ENCODE data around the gene CD151. TPM values are rescaled to one million over a fixed set of nuclear protein-coding genes. Genes with fewer than 3 reads are reported as not detected.

CD151 gene
- total RNA-seq, 4 donors from 2014 or later, result 87.6 to 118 (median 94.0) TPM

GRCh38 chr11:788009-788640, 44.6 kb upstream of the CD151 start:
- Histone ChIP-seq H3K27me3 (peaks cover 0 to 37% (median 3%) of the 10 kb centered on the region in 4 donors), H3K27ac (no peak overlapping the region), H3K4me1 (peaks cover 0 to 28% (median 7%) of the 10 kb centered on the region in 3 donors), H3K36me3 (peaks cover 3 to 19% (median 4%) of the 10 kb centered on the region in 3 donors), H3K9me3 (no peaks in the 10 kb centered on the region), H3K4me3 (no peak overlapping the region)
- no peak for DNase-seq
- intact Hi-C loops (cut with DNase I), result no loop called here
- 27 to 48% methylated on average over 3 to 6 of the region's 28 CpGs for WGBS, 2 donors
- no peak for TF ChIP-seq POLR2A (IDR thresholded peaks at IDR 0.05)
- TF ChIP-seq, protein P1, sequence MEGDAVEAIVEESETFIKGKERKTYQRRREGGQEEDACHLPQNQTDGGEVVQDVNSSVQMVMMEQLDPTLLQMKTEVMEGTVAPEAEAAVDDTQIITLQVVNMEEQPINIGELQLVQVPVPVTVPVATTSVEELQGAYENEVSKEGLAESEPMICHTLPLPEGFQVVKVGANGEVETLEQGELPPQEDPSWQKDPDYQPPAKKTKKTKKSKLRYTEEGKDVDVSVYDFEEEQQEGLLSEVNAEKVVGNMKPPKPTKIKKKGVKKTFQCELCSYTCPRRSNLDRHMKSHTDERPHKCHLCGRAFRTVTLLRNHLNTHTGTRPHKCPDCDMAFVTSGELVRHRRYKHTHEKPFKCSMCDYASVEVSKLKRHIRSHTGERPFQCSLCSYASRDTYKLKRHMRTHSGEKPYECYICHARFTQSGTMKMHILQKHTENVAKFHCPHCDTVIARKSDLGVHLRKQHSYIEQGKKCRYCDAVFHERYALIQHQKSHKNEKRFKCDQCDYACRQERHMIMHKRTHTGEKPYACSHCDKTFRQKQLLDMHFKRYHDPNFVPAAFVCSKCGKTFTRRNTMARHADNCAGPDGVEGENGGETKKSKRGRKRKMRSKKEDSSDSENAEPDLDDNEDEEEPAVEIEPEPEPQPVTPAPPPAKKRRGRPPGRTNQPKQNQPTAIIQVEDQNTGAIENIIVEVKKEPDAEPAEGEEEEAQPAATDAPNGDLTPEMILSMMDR (IDR thresholded peaks at IDR 0.05), result no peak

DNA sequence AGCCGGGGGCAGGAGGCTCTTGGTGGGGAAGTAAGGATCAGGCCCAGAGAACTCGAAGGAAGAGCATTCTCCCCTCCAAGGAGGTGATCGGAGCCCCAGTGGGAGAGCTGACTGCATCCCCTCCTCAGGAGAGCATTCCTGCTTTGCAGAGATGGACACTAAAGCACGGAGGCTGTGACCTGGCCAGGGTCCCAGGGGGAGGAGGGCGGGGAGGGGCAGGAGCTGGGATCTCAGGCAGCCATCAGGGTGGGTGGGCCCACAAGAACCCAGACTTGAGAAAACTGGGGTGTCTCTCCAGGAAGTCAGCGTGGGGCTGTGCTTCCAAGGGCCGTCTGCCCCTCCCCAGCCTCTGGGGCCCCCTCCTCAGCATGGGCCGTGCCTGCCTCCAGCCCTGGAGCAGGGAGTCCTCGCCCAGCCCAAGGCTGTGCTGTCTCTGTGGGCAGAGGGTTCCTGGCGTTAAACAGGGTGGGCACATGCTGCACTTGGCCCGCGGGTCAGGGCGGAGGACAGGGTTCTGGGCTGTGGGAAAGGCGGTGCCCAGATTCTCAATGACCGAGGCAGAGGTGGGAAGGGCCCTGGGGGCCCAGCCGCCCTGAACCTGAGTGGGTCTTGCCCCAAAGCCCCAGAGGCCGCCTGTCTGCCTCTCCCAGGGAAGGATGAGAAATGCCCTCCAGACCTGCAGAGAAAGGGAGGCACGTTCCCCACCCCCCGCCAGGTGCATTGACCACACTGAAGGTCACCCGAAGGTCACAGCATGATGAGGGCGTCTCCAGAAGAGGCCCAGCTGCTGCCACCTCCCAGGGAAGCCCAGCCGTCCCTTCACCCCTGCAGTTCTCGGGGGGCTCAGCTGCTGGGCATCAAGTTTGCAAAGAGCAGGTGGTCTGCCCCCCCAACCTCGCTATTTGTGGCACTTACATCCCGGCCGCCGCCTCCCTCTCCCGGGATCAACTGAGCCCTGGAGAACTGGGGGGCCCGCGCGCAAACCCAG, 43.5 kb upstream of the CD151 start:
- Histone ChIP-seq H3K9me3 (no peaks in the 10 kb centered on the region), H3K4me1 (peaks cover 0 to 24% (median under 1%) of the 10 kb centered on the region in 3 donors), H3K36me3 (peaks cover 4 to 27% (median 4%) of the 10 kb centered on the region in 3 donors), H3K4me3 (peak overlapping the region in 1 of 4 donors; percentile 35), H3K27ac (no peak overlapping the region), H3K27me3 (peaks cover 0 to 37% (median 3%) of the 10 kb centered on the region in 4 donors)
- intact Hi-C loops (cut with DNase I), result no loop called here
- DNase-seq, result no peak
- TF ChIP-seq, protein P1 (IDR thresholded peaks at IDR 0.05), result no peak
- TF ChIP-seq POLR2A (IDR thresholded peaks at IDR 0.05), result no peak
- WGBS, 2 donors, result 24 to 40% methylated on average over 1 to 6 of the region's 31 CpGs

GRCh38 chr11:789943-790342, 42.8 kb upstream of the CD151 start, which contains the start of gene CEND1:
Gene CEND1 (minus strand): TSS chr11:790090. CDS start chr11:788576, 1,514 bp downstream.
- no peaks in the 10 kb centered on the region for H3K9me3 ChIP-seq
- intact Hi-C loops (cut with DNase I), result no loop called here
- no peak for DNase-seq
- H3K36me3 ChIP-seq, result peaks cover 4 to 30% (median 4%) of the 10 kb centered on the region in 3 donors
- H3K4me3 ChIP-seq, result peak within 1 kb of the TSS in 1 of 4 donors; percentile 35
- no peak within 1 kb of the TSS for H3K27ac ChIP-seq
- WGBS, 2 donors, result no CpG with 5 or more reads among the region's 44 CpGs
- TF ChIP-seq, protein P1 (IDR thresholded peaks at IDR 0.05), result no peak
- no peak for TF ChIP-seq POLR2A (IDR thresholded peaks at IDR 0.05)
- H3K27me3 ChIP-seq, result peaks cover 0 to 37% (median 3%) of the 10 kb centered on the region in 4 donors
- peaks cover 6 to 30% (median 7%) of the 10 kb centered on the region in 3 donors for H3K4me1 ChIP-seq

- Histone ChIP-seq H3K4me1 (peaks cover 15 to 40% (median 17%) of the 10 kb centered on the region in 3 donors), H3K27me3 (peaks cover 0 to 37% (median 3%) of the 10 kb centered on the region in 4 donors), H3K9me3 (no peaks in the 10 kb centered on the region), H3K4me3 (no peak overlapping the region), H3K27ac (no peak overlapping the region), H3K36me3 (peaks cover 4 to 30% (median 4%) of the 10 kb centered on the region in 3 donors)
- intact Hi-C loops (cut with DNase I), result no loop called here
- DNase-seq, result no peak
- TF ChIP-seq, protein P1 (IDR thresholded peaks at IDR 0.05), result no peak
- no peak for TF ChIP-seq POLR2A (IDR thresholded peaks at IDR 0.05)
- 41 to 70% methylated on average over 2 to 6 of the region's 18 CpGs for WGBS, 2 donors
Measured at GRCh38 chr11:790721-791564, 41.8 kb upstream of the CD151 start.

Data from esophagus squamous epithelium (tissue), 5 donors.